Activated T-cell treated with anti-CD3 and anti-CD28 coated beads, Interleukin-2, amount 50 U/mL, for 1 hour (primary cell): ENCODE data around the gene MED22.
A peak's percentile ranks its signal among the peaks of the same experiment; 100 is the strongest.

ENCODE experiments used
- DNase-seq: peaks from one replicate; pipeline ENCODE4 v3.0.0-alpha.2; 2020

MED22 gene

DNA sequence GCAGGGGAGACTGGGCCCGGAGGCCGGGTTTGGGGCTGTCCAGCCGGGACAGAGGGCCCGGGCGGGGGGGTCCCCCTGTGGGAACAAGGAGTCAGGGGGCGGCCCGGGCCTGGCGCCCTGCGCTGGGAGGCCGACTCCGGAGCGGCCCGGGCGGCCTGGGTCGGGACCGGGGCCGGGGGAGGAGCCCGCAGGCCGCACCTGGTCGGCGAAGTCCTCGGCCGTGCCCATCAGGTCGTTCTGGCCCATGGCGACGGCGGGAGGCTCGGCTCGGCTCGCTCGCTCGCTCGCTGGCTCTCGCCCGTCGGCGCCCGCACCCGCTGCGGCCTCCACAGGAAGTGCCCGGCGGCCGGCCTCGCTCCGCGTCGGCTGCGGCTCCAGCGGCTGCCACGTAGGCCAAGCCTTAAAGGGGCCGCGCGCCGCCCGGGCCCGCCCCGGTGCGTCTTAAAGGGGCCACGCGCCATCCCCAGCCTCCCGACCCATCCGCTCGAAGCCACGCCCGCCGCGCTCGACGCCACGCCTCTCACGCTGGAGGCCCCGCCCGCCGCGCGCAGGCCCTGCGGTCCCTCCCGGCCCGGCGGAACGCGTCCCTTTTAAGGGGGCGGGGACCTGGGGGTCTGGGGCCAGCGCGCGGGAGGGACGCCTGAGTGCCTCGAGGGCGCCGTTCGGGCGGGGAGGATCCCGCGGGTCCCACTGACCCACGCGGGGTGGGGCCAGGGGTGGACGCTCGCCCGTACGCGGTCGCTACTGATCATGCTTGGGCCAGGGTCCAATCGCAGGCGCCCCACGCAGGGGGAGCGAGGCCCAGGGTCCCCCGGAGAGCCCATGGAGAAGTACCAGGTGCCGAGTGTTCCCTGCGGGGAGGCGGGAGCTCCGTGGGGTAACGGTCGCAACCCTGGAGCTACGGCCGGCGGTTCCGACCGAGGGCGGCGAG, 28.1 kb upstream of the MED22 start, which contains the start of the genes STKLD1 and SURF4:
Gene STKLD1 (plus strand): TSS at position 643 of the 931 bp plus-strand sequence. CDS start 108 bp downstream, at position 751.
Gene SURF4 (minus strand): TSS at position 337 of the 931 bp plus-strand sequence. CDS start 91 bp downstream, at position 246.
- DNase-seq: peak; percentile 98

DNA sequence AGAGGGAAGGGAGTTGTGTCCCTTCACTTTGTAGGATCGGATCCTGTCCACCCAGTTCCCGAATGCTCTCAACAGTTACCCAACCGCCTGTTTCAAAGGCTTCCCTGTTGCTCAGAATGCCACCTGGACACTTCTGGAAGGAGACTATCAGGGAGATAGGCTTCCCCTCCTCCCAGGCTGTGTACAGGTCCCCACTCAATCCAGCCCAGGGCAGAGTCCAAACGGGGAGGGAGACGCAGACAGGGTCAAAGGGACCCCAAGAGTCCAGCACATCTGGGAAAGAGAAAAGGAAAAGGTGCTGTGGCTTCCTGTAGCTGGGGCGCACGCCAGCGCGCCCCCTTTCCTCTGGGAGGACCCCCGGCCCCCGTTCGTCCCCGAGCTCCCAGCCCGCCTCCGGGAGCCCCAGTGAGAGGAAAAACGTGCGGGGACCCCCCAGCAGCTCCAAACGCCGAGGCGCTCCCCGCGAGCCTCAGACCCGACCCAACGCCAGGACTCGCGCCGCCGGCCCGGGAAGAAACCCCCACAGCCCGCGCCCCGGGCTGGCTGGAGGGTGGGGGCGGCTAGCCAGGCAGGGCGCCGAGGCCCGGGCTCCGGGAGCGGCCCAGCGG, 27.3 kb upstream of the MED22 start:
- DNase-seq: no peak

DNA sequence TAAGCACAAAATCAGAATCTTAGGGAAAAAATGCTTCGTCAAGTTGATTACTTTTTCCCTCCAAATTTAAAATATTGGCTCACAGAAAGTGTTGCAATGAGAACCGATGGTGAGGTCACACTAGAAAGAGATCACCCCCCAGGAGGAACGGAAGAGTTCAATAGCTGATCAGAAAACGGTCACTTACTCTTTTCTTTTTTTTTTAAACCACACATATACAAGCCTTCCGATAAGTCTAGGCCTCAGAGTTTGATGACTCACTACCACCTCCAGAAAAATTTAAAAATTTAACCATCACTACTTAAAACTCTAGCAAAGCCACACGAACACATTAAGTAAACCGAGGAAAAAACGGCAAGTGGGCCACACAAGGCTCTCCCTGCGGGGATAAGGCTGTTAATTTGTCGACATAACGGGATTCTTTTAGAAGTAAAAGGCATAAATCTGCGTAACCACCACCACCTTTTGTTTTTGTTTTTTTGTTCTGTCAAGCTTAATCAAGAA, 26.7 kb upstream of the MED22 start:
- no peak for DNase-seq

DNA sequence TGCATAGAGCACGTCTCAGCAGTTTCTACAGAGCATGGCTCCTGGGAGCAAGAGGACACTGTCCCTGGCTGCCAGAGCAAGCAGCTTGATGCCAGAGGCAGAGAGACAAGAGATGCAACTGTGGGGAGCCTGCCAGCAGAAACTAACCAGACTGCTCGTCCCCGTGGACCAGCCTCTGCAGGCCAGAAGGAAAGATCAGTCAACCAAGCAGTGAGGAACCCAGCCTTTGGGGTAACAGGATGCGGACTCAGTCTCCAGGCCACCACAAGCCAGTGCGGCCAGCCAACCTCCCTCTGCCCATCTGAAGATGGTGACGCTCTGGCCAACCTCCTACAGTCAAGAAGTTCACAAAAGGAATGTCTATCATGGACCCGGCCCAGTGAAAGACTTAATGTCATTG, 24.2 kb upstream of the MED22 start:
- no peak for DNase-seq

DNA sequence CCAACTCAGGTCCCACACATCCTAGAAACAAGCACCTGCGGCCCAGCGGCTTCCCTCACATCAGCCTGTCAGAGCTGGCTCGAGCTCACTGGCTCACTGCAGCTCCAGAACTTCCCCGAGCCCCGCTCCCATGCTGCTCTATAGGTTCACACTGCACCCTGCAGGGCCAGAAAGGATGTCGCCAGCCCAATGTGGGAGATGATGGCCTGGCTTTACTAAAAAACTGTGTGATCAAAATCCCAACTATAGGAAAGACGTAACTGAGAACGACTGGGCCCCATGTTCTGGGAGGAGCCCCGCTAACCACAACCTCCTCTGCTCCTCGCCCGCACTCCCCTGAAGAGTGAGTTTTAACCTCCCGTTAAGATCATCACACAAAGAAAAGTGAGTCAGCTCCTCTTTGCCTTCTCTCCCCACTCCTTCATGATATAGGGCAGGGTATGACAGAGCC, 23.4 kb upstream of the MED22 start:
- peak; percentile 70 for DNase-seq

DNA sequence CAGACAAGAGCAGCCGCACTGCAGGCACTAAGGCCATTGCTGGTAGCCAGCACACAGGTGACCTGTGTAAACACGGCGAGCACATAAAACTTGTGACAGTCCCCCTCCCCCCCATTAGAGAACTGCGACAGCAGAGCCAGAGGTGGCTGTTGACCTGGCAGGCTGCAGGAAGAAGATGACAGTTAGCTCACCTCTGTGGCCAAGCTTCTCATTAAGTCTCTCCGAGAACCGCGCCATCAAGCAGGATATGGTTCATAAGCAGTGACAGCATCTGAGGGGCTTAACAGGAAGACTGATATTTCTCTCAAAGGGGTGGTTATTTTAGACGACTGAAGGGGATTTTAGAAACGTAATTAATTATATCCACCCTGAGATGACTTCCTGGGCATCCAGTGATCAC, 22.8 kb upstream of the MED22 start:
- peak; percentile 43 for DNase-seq

DNA sequence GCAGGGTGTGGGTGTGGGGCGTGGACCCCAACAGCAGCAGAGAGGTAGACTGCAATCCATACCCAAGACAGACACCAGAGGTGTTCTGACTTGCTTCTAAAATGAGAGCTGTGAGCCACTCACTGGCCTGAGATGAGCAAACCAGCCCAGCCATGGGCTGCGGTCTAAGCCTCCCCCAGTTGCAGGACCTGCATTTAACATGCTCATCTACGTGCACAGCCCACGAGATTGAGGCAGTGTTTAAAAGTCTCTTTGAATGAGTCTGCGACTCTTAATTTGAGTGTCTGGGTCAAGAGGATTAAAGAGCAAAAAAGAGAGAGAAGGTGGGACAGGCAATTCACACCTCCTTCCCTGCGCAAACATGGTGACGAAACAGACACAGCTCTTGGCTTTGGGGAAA, 22.0 kb upstream of the MED22 start:
- no peak for DNase-seq

DNA sequence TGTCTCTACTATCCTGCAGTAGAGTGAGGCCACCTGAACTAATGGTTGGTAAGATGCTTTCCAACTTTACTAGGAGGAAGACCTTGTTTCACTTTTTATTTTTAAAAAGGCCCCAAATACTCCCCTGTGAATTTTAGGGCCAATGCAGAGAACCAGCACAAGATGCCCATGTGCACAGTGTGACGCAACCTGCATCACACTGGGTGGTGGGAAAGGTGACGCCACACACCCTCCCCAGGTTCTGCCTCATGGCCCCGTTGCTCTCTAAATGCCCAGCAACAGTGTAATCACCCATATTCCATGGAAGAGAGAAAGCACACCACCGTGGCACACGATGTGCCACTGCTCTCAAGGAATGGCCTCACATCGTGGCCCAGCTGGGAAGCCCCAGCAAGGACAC, 21.5 kb upstream of the MED22 start:
- DNase-seq: no peak

DNA sequence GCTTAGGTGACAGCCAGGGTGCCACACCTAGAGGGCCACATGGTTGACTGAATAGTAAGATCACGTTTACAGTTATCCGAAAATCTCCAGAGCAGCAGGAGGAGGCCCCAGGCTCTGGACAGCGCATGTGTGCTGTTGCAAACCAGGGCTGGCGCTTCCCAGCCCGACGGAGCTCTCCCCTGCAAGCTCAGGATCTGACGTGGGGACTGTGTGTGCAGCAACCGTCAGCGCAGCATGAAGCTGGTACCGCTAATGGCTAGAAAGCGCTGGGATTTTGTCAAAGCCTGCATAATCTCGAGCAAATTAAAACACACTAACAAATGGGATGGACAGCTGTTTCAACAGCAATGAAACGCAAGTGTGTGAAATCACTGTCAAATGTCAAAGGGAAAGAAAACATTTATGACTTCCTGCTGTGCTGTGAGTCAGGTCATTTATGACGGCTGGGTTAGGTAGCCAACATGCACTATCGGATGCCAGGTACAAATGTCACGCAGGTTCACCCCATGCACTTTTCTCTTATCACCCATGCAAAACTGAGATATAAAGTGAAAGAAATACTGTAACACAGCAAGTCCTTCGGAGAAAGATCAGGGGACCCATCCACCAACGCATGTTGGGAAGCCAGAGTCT, 20.4 kb upstream of the MED22 start:
- no peak for DNase-seq

DNA sequence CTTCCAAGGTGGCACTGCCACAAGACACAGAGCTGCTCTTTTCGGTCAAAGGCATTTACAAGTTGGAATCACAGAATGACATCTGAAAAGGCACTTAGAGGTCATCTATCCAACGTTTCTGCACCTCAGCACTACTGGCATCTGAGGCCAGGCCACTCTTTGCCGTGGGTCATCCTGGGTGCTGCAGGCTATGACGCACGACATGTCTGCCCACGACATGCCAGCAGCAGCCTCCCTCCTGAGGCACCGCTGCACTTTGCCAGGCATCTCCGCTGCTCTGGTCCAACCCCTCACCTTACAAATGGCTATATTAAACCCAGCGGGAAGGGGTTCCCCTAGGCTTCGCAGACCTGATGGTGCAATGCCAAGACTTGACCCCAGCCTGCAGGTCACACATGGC, 19.8 kb upstream of the MED22 start:
- DNase-seq: no peak

DNA sequence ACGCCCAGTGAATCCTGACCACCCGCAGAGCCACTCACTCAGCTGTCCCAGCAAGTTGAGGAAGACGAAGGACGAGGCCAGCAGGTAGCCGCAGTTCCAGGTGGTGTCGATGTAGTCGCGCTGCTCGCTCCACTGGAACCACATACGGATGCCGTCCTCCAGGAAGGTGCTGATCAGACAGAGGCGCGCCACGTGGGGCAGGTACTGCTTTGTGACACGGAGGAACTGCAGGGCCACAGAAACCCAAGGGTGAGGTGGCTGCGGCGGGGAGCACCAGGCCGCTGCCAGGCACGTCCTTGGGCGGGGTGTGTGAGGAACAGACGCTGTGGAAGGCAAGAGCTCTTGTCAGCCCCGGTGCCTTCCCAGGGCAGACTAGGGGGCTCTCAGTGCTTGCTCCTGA, 19.3 kb upstream of the MED22 start:
- DNase-seq: no peak

DNA sequence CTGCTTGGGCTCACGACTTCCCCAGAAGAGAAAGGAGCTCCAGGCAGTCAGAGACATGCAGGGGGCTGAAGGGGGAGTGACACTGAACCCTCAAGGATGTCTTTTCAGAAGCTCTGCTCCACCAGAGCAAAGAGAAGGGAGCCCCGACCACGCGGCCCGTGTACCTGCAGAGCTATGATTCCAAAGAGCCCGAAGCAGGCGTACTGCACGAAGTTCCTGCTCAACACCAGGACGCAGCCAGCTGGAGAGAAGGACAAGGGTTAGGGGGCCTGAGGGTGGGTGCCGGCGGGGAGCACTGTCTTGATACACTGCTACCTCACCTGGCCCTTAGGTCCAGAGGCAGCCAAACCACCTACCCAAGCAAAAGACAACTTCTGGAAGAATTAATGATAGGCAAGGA, 18.5 kb upstream of the MED22 start:
- no peak for DNase-seq

DNA sequence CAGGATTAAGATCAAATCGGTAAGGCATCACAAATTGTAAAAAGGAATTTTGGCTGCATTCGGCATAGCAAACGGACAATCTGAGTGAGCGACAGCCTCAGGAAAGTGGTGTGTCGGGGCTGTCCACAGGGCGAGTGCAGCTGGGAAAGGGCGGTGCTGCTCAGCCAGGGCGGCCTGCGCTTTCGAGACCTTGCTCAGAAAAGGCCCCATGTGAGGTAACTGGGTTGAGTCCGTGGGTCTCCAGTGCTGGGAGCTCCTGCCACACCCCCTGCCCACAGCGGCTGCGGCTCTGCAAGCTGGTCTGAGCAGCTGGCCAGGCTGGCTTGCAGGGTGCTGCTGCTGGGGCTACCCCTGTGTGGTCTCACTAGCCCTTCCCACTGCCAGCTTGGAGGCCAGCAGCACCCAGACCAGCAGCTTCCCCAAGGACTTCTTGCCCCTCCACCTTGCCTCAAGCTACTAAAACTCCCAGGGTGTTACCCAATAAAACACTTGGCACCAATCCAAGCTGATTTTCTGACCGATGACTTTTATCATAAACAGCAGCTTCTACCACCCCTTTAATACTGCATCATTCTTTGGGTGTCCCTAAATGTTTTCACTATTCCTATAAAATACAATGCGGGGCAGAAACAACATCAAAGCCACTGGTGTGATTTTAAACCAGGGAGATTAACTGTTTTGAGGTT, 14.6 kb upstream of the MED22 start:
- DNase-seq: no peak

DNA sequence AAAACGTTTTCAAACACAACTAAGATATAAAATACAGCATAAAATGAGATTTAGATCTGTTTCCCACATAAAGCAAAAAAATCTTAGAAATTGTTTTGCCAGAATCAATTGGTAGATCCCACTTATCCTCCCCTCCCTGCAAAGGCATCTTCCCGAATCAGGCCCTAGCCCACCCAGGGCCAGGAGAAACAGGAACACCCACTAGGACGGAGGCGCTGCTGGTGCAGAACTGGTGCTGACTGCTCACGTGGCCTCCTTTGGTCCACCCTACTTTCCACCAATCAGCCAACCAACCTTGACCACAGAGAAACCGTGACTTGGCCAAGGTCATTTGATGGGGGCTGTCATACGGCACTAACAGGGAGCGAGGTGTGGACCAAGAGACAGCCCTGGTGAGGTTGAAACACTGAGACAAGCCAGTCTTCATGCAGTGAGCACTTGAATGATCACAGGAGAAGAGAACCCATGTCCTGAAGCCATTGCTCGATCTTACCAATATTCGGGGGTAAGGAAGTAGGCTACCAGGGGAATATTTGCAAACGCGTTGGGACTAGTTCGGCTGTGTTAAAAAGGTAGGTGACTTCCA, 13.7 kb upstream of the MED22 start:
- no peak for DNase-seq

DNA sequence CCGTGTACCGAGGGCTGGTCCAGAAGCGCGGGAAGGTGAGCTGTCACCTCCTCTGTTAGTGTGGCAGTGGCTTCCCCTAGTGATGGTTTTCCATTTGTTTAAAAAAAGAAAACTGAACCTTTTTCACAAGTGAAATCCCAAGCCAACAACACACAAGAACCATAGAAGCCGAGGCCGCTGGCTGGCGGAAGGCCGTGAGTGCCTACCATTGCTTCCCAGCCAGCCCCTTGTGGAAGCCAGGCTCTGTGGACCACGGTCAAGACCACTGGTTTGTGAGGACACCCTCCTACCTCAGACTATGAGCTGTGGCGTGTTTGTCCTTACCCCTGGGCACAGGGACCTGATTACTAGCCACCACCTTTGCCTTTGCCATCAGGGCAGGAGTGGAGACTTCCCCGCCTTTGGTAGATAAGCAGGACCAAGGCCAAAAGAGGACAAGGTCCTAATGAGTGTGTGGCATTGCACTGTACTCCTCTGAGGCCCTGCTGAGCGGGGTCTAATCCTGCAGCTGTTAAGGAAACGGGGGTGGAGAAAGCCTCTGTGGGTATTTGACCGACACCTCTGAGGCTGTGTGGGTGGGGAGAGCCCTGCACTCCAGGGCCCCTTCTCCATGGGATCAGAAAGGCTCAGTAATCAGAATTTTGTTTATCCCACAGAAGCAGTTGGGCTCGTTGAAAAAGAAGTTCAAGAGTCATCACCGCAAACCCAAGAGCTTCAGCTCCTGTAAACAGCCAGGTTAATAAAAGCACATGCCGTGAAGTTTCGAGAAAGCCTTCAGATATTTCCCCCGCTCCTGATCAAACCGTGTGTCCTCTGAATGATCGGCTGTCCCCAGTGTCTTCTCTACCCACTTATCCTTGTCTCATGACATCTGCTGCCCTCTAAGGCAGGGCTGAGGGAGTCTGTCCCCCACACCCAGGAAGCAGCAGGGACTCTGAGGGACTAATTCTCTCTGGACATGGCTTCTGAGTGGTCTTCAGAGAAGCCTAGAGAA, 12.8 kb upstream of the MED22 start:
- no peak for DNase-seq

DNA sequence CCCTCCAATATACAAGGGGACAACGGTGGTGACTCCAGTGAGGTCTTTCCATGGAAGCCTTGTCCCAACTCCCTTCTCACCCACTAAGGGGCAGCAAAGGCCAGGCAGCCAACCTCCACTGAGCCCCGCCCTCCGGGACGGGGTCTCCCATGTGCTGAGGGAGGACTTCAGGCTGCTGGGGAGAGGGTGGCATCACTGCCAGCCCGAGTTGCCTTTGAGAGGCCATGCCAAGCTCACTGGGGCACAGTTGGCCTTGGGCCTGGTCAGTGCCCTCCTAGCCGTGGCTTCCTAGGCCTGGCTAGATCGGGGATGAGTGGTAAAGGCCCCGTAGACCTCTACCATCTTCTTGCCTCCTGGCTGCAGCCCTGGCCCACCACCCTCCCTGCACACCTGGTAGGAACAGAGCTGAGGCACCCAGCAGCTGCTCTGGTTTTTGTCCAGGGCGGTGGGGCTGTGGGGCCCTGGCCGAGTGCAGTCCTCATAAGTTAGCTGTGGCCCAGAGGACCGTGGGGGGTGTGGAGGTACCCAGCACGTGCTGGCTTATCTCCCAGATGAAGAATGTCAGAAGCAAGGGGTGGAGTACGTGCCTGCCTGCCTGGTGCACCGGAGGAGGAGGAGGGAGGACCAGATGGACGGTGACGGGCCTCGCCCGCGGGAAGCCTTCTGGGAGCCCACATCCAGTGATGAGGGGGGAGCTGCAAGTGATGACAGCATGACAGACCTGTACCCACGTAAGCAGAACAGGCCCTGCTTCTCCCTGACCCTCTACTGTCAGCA, 11.7 kb upstream of the MED22 start:
- DNase-seq: peak; percentile 34

DNA sequence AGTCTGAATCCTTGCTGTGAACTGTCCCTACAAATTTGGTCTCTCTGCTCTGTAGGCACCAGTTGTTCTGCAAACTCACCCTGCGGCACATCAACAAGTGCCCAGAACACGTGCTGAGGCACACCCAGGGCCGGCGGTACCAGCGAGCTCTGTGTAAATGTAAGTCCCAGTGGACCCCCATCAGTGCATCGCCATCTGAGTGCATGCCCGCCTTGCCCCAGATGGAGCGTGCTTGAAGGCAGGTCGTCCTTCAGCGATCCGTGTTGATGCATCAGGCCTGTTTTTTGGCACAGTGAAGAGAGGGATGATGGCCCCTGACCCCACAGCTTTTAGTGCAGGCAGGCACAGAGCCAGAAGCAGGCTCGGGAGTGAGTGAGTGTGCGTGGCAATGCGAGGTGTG, 9.7 kb upstream of the MED22 start:
- no peak for DNase-seq

DNA sequence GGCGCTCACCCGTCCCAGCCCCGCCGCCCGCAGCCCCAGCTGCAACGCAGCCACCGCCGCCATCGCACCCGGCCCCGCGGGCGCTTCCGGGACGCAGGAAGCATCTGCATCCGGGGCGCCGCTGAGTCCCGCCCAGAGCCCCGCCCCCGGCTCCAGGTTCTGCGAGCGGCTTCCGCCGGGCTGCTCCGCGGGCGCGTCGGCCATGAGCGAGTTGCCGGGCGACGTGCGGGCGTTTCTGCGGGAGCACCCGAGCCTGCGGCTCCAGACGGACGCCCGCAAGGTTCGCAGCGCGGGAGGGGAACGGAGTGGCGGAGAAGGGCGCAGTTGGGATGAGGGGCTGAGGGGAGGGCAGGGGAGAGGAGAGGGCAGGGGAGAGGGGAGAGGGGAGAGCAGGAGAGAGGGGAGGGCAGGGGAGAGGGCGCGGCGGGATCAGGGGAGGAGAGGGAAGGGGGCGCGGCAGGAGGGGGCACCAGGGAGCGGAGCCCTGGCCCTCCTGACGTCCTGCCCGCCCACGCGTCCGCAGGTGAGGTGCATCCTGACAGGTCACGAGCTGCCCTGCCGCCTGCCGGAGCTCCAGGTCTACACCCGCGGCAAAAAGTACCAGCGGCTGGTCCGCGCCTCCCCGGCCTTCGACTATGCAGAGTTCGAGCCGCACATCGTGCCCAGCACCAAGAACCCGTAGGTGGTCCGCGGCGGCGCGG, 8.6 kb upstream of the MED22 start, which contains the start of the genes SURF1 and SURF2:
Gene SURF1 (minus strand): TSS at position 97 of the 701 bp plus-strand sequence. CDS start 34 bp downstream, at position 63.
Gene SURF2 (plus strand): TSS at position 160 of the 701 bp plus-strand sequence. CDS start 43 bp downstream, at position 203.
- peak; percentile 92 for DNase-seq

DNA sequence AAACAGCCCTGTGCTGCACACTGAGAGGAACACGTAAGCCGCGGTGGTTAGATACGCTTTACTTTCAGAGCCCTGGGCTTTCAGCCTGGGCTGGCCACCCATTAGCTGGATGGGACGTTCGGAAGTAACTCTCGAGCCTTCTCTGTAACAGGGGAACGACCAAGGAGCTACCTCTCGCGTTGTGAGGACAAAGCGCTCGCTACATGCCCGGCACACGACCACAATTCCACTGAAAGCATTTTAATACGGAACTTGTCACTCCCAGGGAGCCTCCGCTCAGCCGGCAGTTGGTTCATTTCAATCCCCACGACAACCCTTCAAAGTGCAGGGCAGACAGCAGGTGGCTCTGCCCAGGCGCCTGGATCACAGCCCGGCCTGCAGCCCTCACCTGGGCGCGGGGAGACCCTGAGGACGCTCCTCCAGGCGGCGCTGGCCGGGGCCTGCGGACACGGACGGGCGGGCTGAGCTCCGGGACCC, 8.0 kb upstream of the MED22 start:
- DNase-seq: no peak
